GM12892 (cell line): ENCODE results near the gene DNAH1.

ENCODE experiments used
- POLR2A ChIP-seq: IDR thresholded peaks from 2 replicates; pipeline ENCODE4 v1.6.1; 2011; ENCODE audit warnings: low read depth, low read length, control low read depth
- POLR2AphosphoS5 ChIP-seq: IDR thresholded peaks from 2 replicates; pipeline ENCODE4 v1.6.1; 2011; ENCODE audit warnings: low read depth, low read length, control low read depth
- TAF1 ChIP-seq: IDR thresholded peaks from 2 replicates; pipeline ENCODE4 v1.6.1; 2011; ENCODE audit warnings: low read depth, mild to moderate bottlenecking, control low read depth, low read length, borderline replicate concordance

- no peak for TF ChIP-seq POLR2A
- TF ChIP-seq POLR2AphosphoS5, result no peak
- TF ChIP-seq TAF1, result no peak
These were observed 4.5 kb upstream of the DNAH1 start for GRCh38 chr3:52311576-52312119.
